PC-9 (cell line): ENCODE data around the gene VPS13D. TPM values are rescaled to one million over a fixed set of nuclear protein-coding genes. Genes with fewer than 3 reads are reported as not detected.
"Not testable (repeated sequence)": the region's sequence is repeated elsewhere in the genome, so short reads cannot be mapped to it uniquely, and the experiment has no call there.

Experiments used
- BruUV-seq: library from RNA; stranded (reverse); fragments of 400-500 nt; replicated peaks from 2 replicates; lab custom pipeline; 2021; lab: Mats Ljungman, UMichigan
- CTCF ChIA-PET: fragments of 300-600 bp; sonication (Branson Sonifier 250); formaldehyde crosslinking; loops from one replicate; lab custom pipeline; 2022; ENCODE audit warnings: antibody characterized with exemption; lab: Charles Lee
- POLR2A ChIA-PET: fragments of 300-600 bp; sonication (Branson Sonifier 250); formaldehyde crosslinking; loops from one replicate; lab custom pipeline; 2022; ENCODE audit warnings: antibody characterized with exemption; ENCODE audit not compliant: unreplicated experiment; lab: Charles Lee
- DNase-seq, 2 experiments: peaks; one replicate each; pipeline versions ENCODE4 v3.0.0 to v3.0.0-alpha.2; 2015 to 2022; ENCODE audit warnings: mixed read lengths in 1 of 2
- H2AFZ ChIP-seq: fragments of 200-600 bp; sonication (generic); 2 replicates; pipeline ENCODE4 v1.8.1; 2017; ENCODE audit warnings: antibody characterized with exemption
- H3F3A ChIP-seq: fragments of 200-600 bp; sonication (generic); 2 replicates; pipeline ENCODE4 v1.8.1; 2017; ENCODE audit warnings: antibody characterized with exemption, mild to moderate bottlenecking, low read depth; ENCODE audit not compliant: insufficient read depth
- H3K27ac ChIP-seq: fragments of 200-600 bp; sonication (generic); 2 replicates; pipeline ENCODE4 v1.6.1; 2016; ENCODE audit warnings: mixed run types
- H3K27me3 ChIP-seq: fragments of 200-600 bp; sonication (generic); 2 replicates; pipeline ENCODE4 v1.6.1; 2016; ENCODE audit warnings: low read depth, mixed run types; ENCODE audit not compliant: insufficient read depth
- H3K36me3 ChIP-seq: fragments of 200-600 bp; sonication (generic); 2 replicates; pipeline ENCODE4 v1.6.1; 2016; ENCODE audit warnings: low read depth, mixed run types
- H3K4me1 ChIP-seq: fragments of 200-600 bp; sonication (generic); replicated peaks from 2 replicates; pipeline ENCODE4 v1.6.1; 2016; ENCODE audit warnings: mixed run types; ENCODE audit not compliant: insufficient read depth
- H3K4me2 ChIP-seq: fragments of 200-600 bp; sonication (generic); 2 replicates; pipeline ENCODE4 v1.6.1; 2017; ENCODE audit warnings: mixed run types
- H3K4me3 ChIP-seq: fragments of 200-600 bp; sonication (generic); 2 replicates; pipeline ENCODE4 v1.6.1; 2016; ENCODE audit warnings: mixed run types
- H3K79me2 ChIP-seq: fragments of 200-600 bp; sonication (generic); 2 replicates; pipeline ENCODE4 v1.6.1; 2017; ENCODE audit warnings: low read depth, mixed run types
- H3K9me2 ChIP-seq: fragments of 200-600 bp; sonication (generic); 2 replicates; pipeline ENCODE4 v1.8.1; 2017; ENCODE audit warnings: mild to moderate bottlenecking; ENCODE audit not compliant: insufficient read depth
- H3K9me3 ChIP-seq: fragments of 200-600 bp; sonication (generic); 2 replicates; pipeline ENCODE4 v1.8.1; 2016; ENCODE audit warnings: low read depth; ENCODE audit not compliant: insufficient read depth
- H4K20me1 ChIP-seq: fragments of 200-600 bp; sonication (generic); 2 replicates; pipeline ENCODE4 v1.8.1; 2017; ENCODE audit not compliant: insufficient read depth
- CTCF ChIP-seq: fragments of 200-600 bp; sonication (generic); conservative IDR thresholded peaks from 2 replicates; pipeline ENCODE4 v1.6.1; 2017; ENCODE audit warnings: mixed run types, antibody characterized with exemption, mild to moderate bottlenecking, moderate library complexity
- EZH2 ChIP-seq: fragments of 200-600 bp; sonication (generic); IDR thresholded peaks from 2 replicates; pipeline ENCODE4 v1.8.0; 2017; ENCODE audit warnings: antibody characterized with exemption, low read depth
- intact Hi-C: fragments of 100-400 bp; cut with micrococcal nuclease; formaldehyde crosslinking; loops from one replicate; pipeline ENCODE4 v1.10.0; 2022; ENCODE audit not compliant: unreplicated experiment
- total RNA-seq: library from RNA; stranded (reverse); gene quantifications from 2 replicates; pipeline ENCODE4 v1.2.3, GENCODE V29; 2021

VPS13D gene
- total RNA-seq, 1 experiment from 2014 or later: 36.2 TPM

GRCh38 chr1:12468323-12468722 is 238.5 kb downstream of the VPS13D start:
- Histone ChIP-seq H4K20me1 (no peaks in the 10 kb centered on the region), H3K4me3 (no peak overlapping the region), H3K27me3 (no peaks in the 10 kb centered on the region), H3K4me2 (no peak overlapping the region), H3K4me1 (peaks cover 10% of the 10 kb centered on the region; the same call in 1 of the 2 replicates), H3K9me3 (peaks cover 3% of the 10 kb centered on the region; the same call in 1 of the 2 replicates), H3K79me2 (no peaks in the 10 kb centered on the region), H3K9me2 (no peaks in the 10 kb centered on the region), H3K36me3 (no peaks in the 10 kb centered on the region), H3F3A (no peaks in the 10 kb centered on the region), H2AFZ (no peak overlapping the region), H3K27ac (no peak overlapping the region)
- intact Hi-C loops: no loop called here
- DNase-seq: no peak
- TF ChIP-seq EZH2: no peak
- TF ChIP-seq CTCF: no peak
- no TSS peak for BruUV-seq
- ChIA-PET POLR2A (no interaction called here), CTCF (no interaction called here)

GRCh38 chr1:12469493-12469892 is 239.7 kb downstream of the VPS13D start:
- ChIA-PET POLR2A (no interaction called here), CTCF (interaction anchor here (0.7 kb wide), 1 partner anchor 27 kb away, joined by 3 read pairs; no protein-coding TSS in a partner anchor)
- Histone ChIP-seq H3K36me3 (no peaks in the 10 kb centered on the region), H3K4me3 (no peak overlapping the region), H3K79me2 (no peaks in the 10 kb centered on the region), H4K20me1 (no peaks in the 10 kb centered on the region), H3K27ac (no peak overlapping the region), H3K4me1 (peaks cover 3% of the 10 kb centered on the region; the same call in 1 of the 2 replicates), H3K4me2 (no peak overlapping the region), H3K9me2 (no peaks in the 10 kb centered on the region), H3F3A (no peaks in the 10 kb centered on the region), H2AFZ (no peak overlapping the region), H3K9me3 (peaks cover 12% of the 10 kb centered on the region; the same call in 1 of the 2 replicates), H3K27me3 (no peaks in the 10 kb centered on the region)
- no peak for DNase-seq
- BruUV-seq: no TSS peak
- intact Hi-C loops: no loop called here
- TF ChIP-seq CTCF (no peak), EZH2 (no peak)

- TF ChIP-seq EZH2 (no peak), CTCF (no peak)
- Histone ChIP-seq H3K27me3 (no peaks in the 10 kb centered on the region), H4K20me1 (no peaks in the 10 kb centered on the region), H3K9me2 (no peaks in the 10 kb centered on the region), H3K9me3 (peaks cover 12% of the 10 kb centered on the region; the same call in 1 of the 2 replicates), H3K36me3 (no peaks in the 10 kb centered on the region), H3K4me1 (peaks cover 5% of the 10 kb centered on the region), H3K79me2 (no peaks in the 10 kb centered on the region), H2AFZ (no peak overlapping the region), H3K4me3 (no peak overlapping the region), H3F3A (no peaks in the 10 kb centered on the region), H3K27ac (no peak overlapping the region), H3K4me2 (no peak overlapping the region)
- no TSS peak for BruUV-seq
- no peak for DNase-seq
- intact Hi-C loops: no loop called here
- ChIA-PET POLR2A (no interaction called here), CTCF (no interaction called here)
Observed at GRCh38 chr1:12469990-12470389, 240.2 kb downstream of the VPS13D start.

- H3K4me2 ChIP-seq, H4K20me1 ChIP-seq, H2AFZ ChIP-seq, H3K27me3 ChIP-seq, H3F3A ChIP-seq, DNase-seq, H3K36me3 ChIP-seq, POLR2A ChIA-PET, BruUV-seq, H3K9me2 ChIP-seq, H3K4me3 ChIP-seq, H3K27ac ChIP-seq, intact Hi-C loops, H3K79me2 ChIP-seq, CTCF ChIA-PET: not testable (repeated sequence)
- Histone ChIP-seq H3K9me3 (peaks cover 14% of the 10 kb centered on the region; the same call in 1 of the 2 replicates), H3K4me1 (peaks cover 14% of the 10 kb centered on the region)
Observed at GRCh38 chr1:12470916-12471315, 241.1 kb downstream of the VPS13D start.
